ENCODE measurements around the gene EIF4H. TPM values are rescaled to one million over a fixed set of nuclear protein-coding genes. Genes with fewer than 3 reads are reported as not detected.
A peak's percentile ranks its signal among the peaks of the same experiment; 100 is the strongest.

Gene EIF4H
- total and polyA plus RNA-seq, 2 of the 8 experiments (the other 6 are each of a cell fraction or from before 2014, with no cell fraction given): 323 to 382 TPM

DNA sequence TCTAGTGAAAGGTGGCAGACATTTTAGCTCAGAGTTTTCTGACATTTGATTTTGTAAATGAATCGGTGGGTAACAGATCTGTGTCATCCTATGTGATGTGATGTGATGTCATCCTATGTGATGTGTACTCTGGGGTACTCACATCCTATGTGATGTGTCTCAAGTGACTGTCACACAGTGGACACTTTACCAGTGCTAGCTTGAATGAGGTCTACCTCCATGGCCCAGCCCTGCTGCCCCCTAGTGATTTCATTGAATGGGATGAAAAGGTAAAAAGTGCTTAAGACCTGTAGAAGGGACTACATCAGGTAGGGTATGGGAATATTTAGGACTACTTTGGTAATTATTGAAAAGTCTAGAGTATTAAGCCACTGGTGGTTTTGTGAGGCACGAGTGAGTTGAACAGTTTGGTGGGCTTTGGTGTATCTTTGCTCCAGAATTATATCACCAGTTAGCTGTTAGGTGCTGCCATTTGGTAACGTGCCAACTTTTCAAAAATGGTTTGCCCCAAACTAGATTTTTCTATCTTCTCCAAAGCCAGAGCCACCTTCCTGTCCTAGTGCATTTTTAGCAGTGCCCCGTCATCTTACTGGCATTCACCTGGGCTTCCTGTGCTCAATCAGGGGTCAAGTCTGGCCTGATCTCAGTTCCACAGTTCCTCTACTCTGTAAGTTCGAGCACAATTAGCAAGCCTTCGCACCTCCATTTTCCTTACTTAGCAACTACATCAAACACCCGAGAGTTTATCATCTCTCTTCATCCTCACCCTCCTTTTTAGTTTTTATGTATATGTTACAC is 9.7 kb downstream of the EIF4H start:
- H2AK5ac ChIP-seq (ENCODE audit: low read depth, low read length): no peak overlapping the region
- no peak overlapping the region for H2BK120ac ChIP-seq (replicated peaks; ENCODE audit: low read depth, low read length)
- H2BK12ac ChIP-seq (ENCODE audit: low read depth, low read length): no peak overlapping the region
- no peak overlapping the region for H3K56ac ChIP-seq (replicated peaks; ENCODE audit: insufficient read length, low read depth, low read length)
- no peaks in the 10 kb centered on the region for H3K27me3 ChIP-seq (replicated peaks in 1 of 4; ENCODE audit: control insufficient read depth in 3 of 4, extremely low read depth in 1 of 4, insufficient read depth in 3 of 4, low read length in 3 of 4)
- ChIA-PET CTCF (ENCODE audit: partially characterized antibody) (interaction anchor here (0.6 to 3.5 kb wide), 34 partner anchors 9 to 366 kb away, joined by 3 to 24 read pairs (median 4); no protein-coding TSS in a partner anchor), POLR2A (ENCODE audit: partially characterized antibody) (interaction anchor here (0.7 to 3.8 kb wide), 15 partner anchors 8 to 607 kb away, joined by 3 to 33 read pairs (median 5); partner anchors contain the start of genes EIF4H and LIMK1)
- H3K79me1 ChIP-seq (ENCODE audit: low read depth, low read length): peaks cover 14% of the 10 kb centered on the region
- H3K4me3 ChIP-seq (ENCODE audit: extremely low read depth in 1 of 4, insufficient read depth in 2 of 4, low read depth in 3 of 4, low read length in 4 of 4): no peak overlapping the region
- H3K4me2 ChIP-seq (ENCODE audit: insufficient read depth in 1 of 2, low read depth in 2 of 2, low read length in 2 of 2): no peak overlapping the region; a peak in 1 of 4 replicates
- no peak overlapping the region for H2BK5ac ChIP-seq (ENCODE audit: low read depth, low read length)
- no peak overlapping the region for H3K4ac ChIP-seq (replicated peaks; ENCODE audit: insufficient read length, low read depth, low read length)
- no peak overlapping the region for H3K23ac ChIP-seq (ENCODE audit: insufficient read length)
- H3K36me3 ChIP-seq (ENCODE audit: control insufficient read depth in 2 of 4, insufficient read depth in 4 of 4, low read length in 3 of 4): peaks cover 12 to 56% (median 13%) of the 10 kb centered on the region in 4 experiments
- WGBS, 2 experiments (ENCODE audit: extremely low coverage in 1 of 2, insufficient coverage in 1 of 2, insufficient read length in 1 of 2, insufficient replicate concordance in 2 of 2, low coverage in 1 of 2, low lambda C conversion rate in 2 of 2, missing lambda C conversion rate in 1 of 2): 87% methylated on average over 7 of the region's 7 CpGs; no CpG with 5 or more reads in 1 of the 2 experiments
- no peak overlapping the region for H2BK15ac ChIP-seq (ENCODE audit: low read length)
- no peak overlapping the region for H3K14ac ChIP-seq (ENCODE audit: insufficient read length)
- no peak overlapping the region for H4K91ac ChIP-seq (replicated peaks; ENCODE audit: insufficient read length, low read length)
- DNase-seq (ENCODE audit: low read depth in 1 of 2, low spot score in 2 of 2) (no peak), FAIRE-seq (no peak)
- no peaks in the 10 kb centered on the region for H3K23me2 ChIP-seq (ENCODE audit: low read depth, low read length)
- H4K20me1 ChIP-seq (replicated peaks in 1 of 2; ENCODE audit: control insufficient read depth in 1 of 2, insufficient read depth in 2 of 2, low read length in 2 of 2): peaks cover 47 to 48% of the 10 kb centered on the region in 2 experiments
- no peak overlapping the region for H4K8ac ChIP-seq (ENCODE audit: extremely low read depth, insufficient read depth, low read length)
- H3K4me1 ChIP-seq (replicated peaks in 1 of 4; ENCODE audit: control insufficient read depth in 3 of 4, insufficient read depth in 4 of 4, low read length in 3 of 4): peaks cover 0 to 6% (median 2%) of the 10 kb centered on the region in 4 experiments; a peak in 4 of 7 replicates
- H3K79me2 ChIP-seq (ENCODE audit: control insufficient read depth in 1 of 2, insufficient read depth in 2 of 2, low read length in 2 of 2): peaks cover 74 to 100% of the 10 kb centered on the region in 2 experiments
- TF ChIP-seq, protein P1, sequence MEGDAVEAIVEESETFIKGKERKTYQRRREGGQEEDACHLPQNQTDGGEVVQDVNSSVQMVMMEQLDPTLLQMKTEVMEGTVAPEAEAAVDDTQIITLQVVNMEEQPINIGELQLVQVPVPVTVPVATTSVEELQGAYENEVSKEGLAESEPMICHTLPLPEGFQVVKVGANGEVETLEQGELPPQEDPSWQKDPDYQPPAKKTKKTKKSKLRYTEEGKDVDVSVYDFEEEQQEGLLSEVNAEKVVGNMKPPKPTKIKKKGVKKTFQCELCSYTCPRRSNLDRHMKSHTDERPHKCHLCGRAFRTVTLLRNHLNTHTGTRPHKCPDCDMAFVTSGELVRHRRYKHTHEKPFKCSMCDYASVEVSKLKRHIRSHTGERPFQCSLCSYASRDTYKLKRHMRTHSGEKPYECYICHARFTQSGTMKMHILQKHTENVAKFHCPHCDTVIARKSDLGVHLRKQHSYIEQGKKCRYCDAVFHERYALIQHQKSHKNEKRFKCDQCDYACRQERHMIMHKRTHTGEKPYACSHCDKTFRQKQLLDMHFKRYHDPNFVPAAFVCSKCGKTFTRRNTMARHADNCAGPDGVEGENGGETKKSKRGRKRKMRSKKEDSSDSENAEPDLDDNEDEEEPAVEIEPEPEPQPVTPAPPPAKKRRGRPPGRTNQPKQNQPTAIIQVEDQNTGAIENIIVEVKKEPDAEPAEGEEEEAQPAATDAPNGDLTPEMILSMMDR (IDR thresholded peaks at IDR 0.05; ENCODE audit: control extremely low read depth in 1 of 3, insufficient read depth in 1 of 3, low read depth in 1 of 3, low read length in 3 of 3): peak; percentile 28 to 53 (median 51)
- TF ChIP-seq TEAD4 (IDR thresholded peaks at IDR 0.05; ENCODE audit: low read depth, low read length) (no peak), RAD21 (IDR thresholded peaks at IDR 0.05 in 1 of 2, conservative IDR thresholded peaks at IDR 0.05 in 1 of 2; ENCODE audit: low read depth in 2 of 2, low read length in 2 of 2) (peak; percentile 45 to 58; a peak in 3 of 4 replicates), BACH1 (IDR thresholded peaks at IDR 0.05; ENCODE audit: low read length) (no peak)
- H2BK20ac ChIP-seq (ENCODE audit: low read length): no peak overlapping the region
- no peak overlapping the region for H3K18ac ChIP-seq (ENCODE audit: extremely low read depth, low read length)
- H3K9ac ChIP-seq (replicated peaks in 1 of 4; ENCODE audit: extremely low read depth in 1 of 4, low read depth in 3 of 4, low read length in 3 of 4): no peak overlapping the region
- H3K9me3 ChIP-seq (ENCODE audit: insufficient read depth in 2 of 2, low read depth in 1 of 2, low read length in 1 of 2): no peaks in the 10 kb centered on the region
- no peak overlapping the region for H3K27ac ChIP-seq (ENCODE audit: low read depth, low read length)
- no peak overlapping the region for H2AFZ ChIP-seq (ENCODE audit: low read length)
- H4K5ac ChIP-seq (ENCODE audit: insufficient read length, low read depth, low read length): no peak overlapping the region

Data from H1 (cell line).